OCI-LY7 (cell line): ENCODE results near the gene NCK2. TPM values are rescaled to one million over a fixed set of nuclear protein-coding genes. Genes with fewer than 3 reads are reported as not detected.
A peak's percentile ranks its signal among the peaks of the same experiment; 100 is the strongest.
"Not testable (repeated sequence)": the region's sequence is repeated elsewhere in the genome, so short reads cannot be mapped to it uniquely, and the experiment has no call there.

Experiments
- BruUV-seq: library from RNA; stranded (reverse); fragments of 400-500 nt; replicated peaks from 2 replicates; lab custom pipeline; 2021; lab: Mats Ljungman, UMichigan
- CTCF ChIA-PET: fragments of 300-600 bp; sonication (Branson Sonifier 250); formaldehyde crosslinking; loops from one replicate; lab custom pipeline; 2022; ENCODE audit warnings: antibody characterized with exemption; ENCODE audit not compliant: unreplicated experiment; lab: Charles Lee
- POLR2A ChIA-PET: fragments of 300-600 bp; sonication (Branson Sonifier 250); formaldehyde crosslinking; loops from one replicate; lab custom pipeline; 2022; ENCODE audit warnings: antibody characterized with exemption; lab: Charles Lee
- DNase-seq: peaks from one replicate; pipeline ENCODE4 v3.0.0-alpha.2; 2015; ENCODE audit warnings: low spot score
- H2AFZ ChIP-seq: fragments of 200-600 bp; sonication (generic), shearing (Covaris generic); 2 replicates; pipeline ENCODE4 v1.6.1; 2014; ENCODE audit warnings: mild to moderate bottlenecking, antibody characterized with exemption, low read length, moderate library complexity
- H3K27ac ChIP-seq: fragments of 200-600 bp; sonication (generic); 2 replicates; pipeline ENCODE4 v1.5.1; 2014; ENCODE audit warnings: mixed run types, low read depth, mild to moderate bottlenecking, moderate library complexity, low read length, inconsistent platforms; ENCODE audit not compliant: poor library complexity, severe bottlenecking
- H3K36me3 ChIP-seq: fragments of 200-600 bp; sonication (generic); 2 replicates; pipeline ENCODE4 v1.6.1; 2014; ENCODE audit warnings: mild to moderate bottlenecking, antibody characterized with exemption, low read length, moderate library complexity, mixed read lengths; ENCODE audit not compliant: insufficient read depth
- H3K4me1 ChIP-seq: fragments of 200-600 bp; sonication (generic); 2 replicates; pipeline ENCODE4 v1.5.1; 2014; ENCODE audit warnings: mild to moderate bottlenecking, low read length; ENCODE audit not compliant: insufficient read depth, poor library complexity, severe bottlenecking
- H3K4me2 ChIP-seq: fragments of 200-600 bp; sonication (generic); 2 replicates; pipeline ENCODE4 v1.6.1; 2014; ENCODE audit warnings: mild to moderate bottlenecking, low read length
- H3K4me3 ChIP-seq: fragments of 200-600 bp; sonication (generic); 2 replicates; pipeline ENCODE4 v1.5.1; 2014; ENCODE audit warnings: mild to moderate bottlenecking, low read depth, low read length; ENCODE audit not compliant: poor library complexity, severe bottlenecking
- H3K79me2 ChIP-seq: fragments of 200-600 bp; sonication (generic); 2 replicates; pipeline ENCODE4 v1.6.1; 2016; ENCODE audit warnings: low read depth, mild to moderate bottlenecking, low read length, moderate library complexity, mixed read lengths; ENCODE audit not compliant: insufficient read depth
- H3K9me2 ChIP-seq: fragments of 200-600 bp; sonication (generic); 2 replicates; pipeline ENCODE4 v1.6.1; 2016; ENCODE audit warnings: mild to moderate bottlenecking, low read length, mixed read lengths; ENCODE audit not compliant: insufficient read depth
- H3K9me3 ChIP-seq: fragments of 200-600 bp; sonication (generic); 2 replicates; pipeline ENCODE4 v1.6.1; 2014; ENCODE audit warnings: mild to moderate bottlenecking, mixed run types, low read length, mixed read lengths
- H4K20me1 ChIP-seq: fragments of 200-600 bp; sonication (generic); 2 replicates; pipeline ENCODE4 v1.6.1; 2014; ENCODE audit warnings: mild to moderate bottlenecking, antibody characterized with exemption, low read length, moderate library complexity, mixed read lengths; ENCODE audit not compliant: insufficient read depth
- CTCF ChIP-seq: fragments of 200-600 bp; sonication (generic); conservative IDR thresholded peaks from 2 replicates; pipeline ENCODE4 v1.5.1; 2014; ENCODE audit warnings: mild to moderate bottlenecking, antibody characterized with exemption, low read length, moderate library complexity, mixed read lengths
- EZH2phosphoT487 ChIP-seq: fragments of 200-600 bp; sonication (generic); IDR thresholded peaks from 2 replicates; pipeline ENCODE4 v1.6.1; 2018; ENCODE audit warnings: low read depth, borderline replicate concordance, mild to moderate bottlenecking, mixed run types, antibody characterized with exemption, low read length, moderate library complexity, mixed read lengths
- intact Hi-C: fragments of 100-400 bp; cut with micrococcal nuclease; formaldehyde crosslinking; loops from one replicate; pipeline ENCODE4 v1.10.0; 2022; ENCODE audit not compliant: unreplicated experiment
- total RNA-seq, 2 experiments: library from RNA; depleted of rRNA in 1 of 2; stranded (reverse); fragments of >200 nt in 1 of 2; shearing (Covaris generic) in 1 of 2; gene quantifications; 2 replicates each; pipeline ENCODE4 v1.2.3, GENCODE V29; 2014 to 2022

NCK2 gene
- total RNA-seq, 2 experiments from 2014 or later: 23.4 to 34.2 TPM

GRCh38 chr2:105894327-105894944 lies 149.7 kb downstream of the NCK2 start:
- peaks cover 5% of the 10 kb centered on the region; the same call in 1 of the 2 replicates for H3K9me3 ChIP-seq
- H3K4me3 ChIP-seq: no peak overlapping the region
- TF ChIP-seq CTCF (no peak), EZH2phosphoT487 (no peak)
- no peaks in the 10 kb centered on the region for H4K20me1 ChIP-seq
- no peak overlapping the region for H2AFZ ChIP-seq
- H3K27ac ChIP-seq: no peak overlapping the region
- ChIA-PET POLR2A (no interaction called here), CTCF (no interaction called here)
- no peak for DNase-seq
- H3K4me1 ChIP-seq: no peaks in the 10 kb centered on the region
- H3K36me3 ChIP-seq: peaks cover 5% of the 10 kb centered on the region; the same call in 1 of the 2 replicates
- no peaks in the 10 kb centered on the region for H3K79me2 ChIP-seq
- intact Hi-C loops: no loop called here
- H3K4me2 ChIP-seq: no peak overlapping the region
- BruUV-seq: no TSS peak
- H3K9me2 ChIP-seq: no peaks in the 10 kb centered on the region

- no peak overlapping the region for H3K4me3 ChIP-seq
- H3K79me2 ChIP-seq: no peaks in the 10 kb centered on the region
- CTCF ChIA-PET: no interaction called here
- no peak overlapping the region for H3K4me2 ChIP-seq
- H3K9me3 ChIP-seq: peaks cover 5% of the 10 kb centered on the region; the same call in 1 of the 2 replicates
- no peaks in the 10 kb centered on the region for H3K4me1 ChIP-seq
- no peaks in the 10 kb centered on the region for H3K9me2 ChIP-seq
- intact Hi-C loops: no loop called here
- BruUV-seq: no TSS peak
- H3K36me3 ChIP-seq: peaks cover 5% of the 10 kb centered on the region; the same call in 1 of the 2 replicates
- H4K20me1 ChIP-seq: no peaks in the 10 kb centered on the region
- POLR2A ChIA-PET: no interaction called here
- H2AFZ ChIP-seq: no peak overlapping the region
- no peak overlapping the region for H3K27ac ChIP-seq
- no peak for DNase-seq
- TF ChIP-seq EZH2phosphoT487: no peak
- TF ChIP-seq CTCF: no peak
Observed at GRCh38 chr2:105895990-105896764, 151.5 kb downstream of the NCK2 start.

- no TSS peak for BruUV-seq
- ChIA-PET CTCF (no interaction called here), POLR2A (no interaction called here)
- intact Hi-C loops: no loop called here
- Histone ChIP-seq H3K36me3 (peaks cover 5% of the 10 kb centered on the region; the same call in 1 of the 2 replicates), H4K20me1 (no peaks in the 10 kb centered on the region), H3K4me2 (no peak overlapping the region), H3K9me2 (no peaks in the 10 kb centered on the region), H3K9me3 (peaks cover 5% of the 10 kb centered on the region; the same call in 1 of the 2 replicates), H2AFZ (no peak overlapping the region), H3K27ac (no peak overlapping the region), H3K4me3 (no peak overlapping the region), H3K79me2 (no peaks in the 10 kb centered on the region), H3K4me1 (no peaks in the 10 kb centered on the region)
- TF ChIP-seq EZH2phosphoT487 (no peak), CTCF (peak; percentile 26; the same call in 1 of the 2 replicates)
- no peak for DNase-seq
Observed at GRCh38 chr2:105896765-105897163, 152.1 kb downstream of the NCK2 start.

GRCh38 chr2:105897694-105898093 lies 153.0 kb downstream of the NCK2 start:
- POLR2A ChIA-PET, H3K4me1 ChIP-seq, H2AFZ ChIP-seq, intact Hi-C loops, DNase-seq, BruUV-seq, H3K4me3 ChIP-seq, H3K36me3 ChIP-seq, H3K4me2 ChIP-seq, CTCF ChIA-PET, H3K9me3 ChIP-seq, H4K20me1 ChIP-seq, H3K9me2 ChIP-seq, H3K27ac ChIP-seq, H3K79me2 ChIP-seq: not testable (repeated sequence)
